OCI-LY7 (cell line): ENCODE results near the gene ERBIN. TPM values are rescaled to one million over a fixed set of nuclear protein-coding genes. Genes with fewer than 3 reads are reported as not detected.
"Not testable (repeated sequence)": the region's sequence is repeated elsewhere in the genome, so short reads cannot be mapped to it uniquely, and the experiment has no call there.

ENCODE experiments used
- BruUV-seq: library from RNA; stranded (reverse); fragments of 400-500 nt; replicated peaks from 2 replicates; lab custom pipeline; 2021; lab: Mats Ljungman, UMichigan
- CTCF ChIA-PET: fragments of 300-600 bp; sonication (Branson Sonifier 250); formaldehyde crosslinking; loops from one replicate; lab custom pipeline; 2022; ENCODE audit warnings: antibody characterized with exemption; ENCODE audit not compliant: unreplicated experiment; lab: Charles Lee
- POLR2A ChIA-PET: fragments of 300-600 bp; sonication (Branson Sonifier 250); formaldehyde crosslinking; loops from one replicate; lab custom pipeline; 2022; ENCODE audit warnings: antibody characterized with exemption; lab: Charles Lee
- DNase-seq: peaks from one replicate; pipeline ENCODE4 v3.0.0-alpha.2; 2015; ENCODE audit warnings: low spot score
- H2AFZ ChIP-seq: fragments of 200-600 bp; sonication (generic), shearing (Covaris generic); 2 replicates; pipeline ENCODE4 v1.6.1; 2014; ENCODE audit warnings: mild to moderate bottlenecking, antibody characterized with exemption, low read length, moderate library complexity
- H3K27ac ChIP-seq: fragments of 200-600 bp; sonication (generic); 2 replicates; pipeline ENCODE4 v1.5.1; 2014; ENCODE audit warnings: mixed run types, low read depth, mild to moderate bottlenecking, moderate library complexity, low read length, inconsistent platforms; ENCODE audit not compliant: poor library complexity, severe bottlenecking
- H3K36me3 ChIP-seq: fragments of 200-600 bp; sonication (generic); 2 replicates; pipeline ENCODE4 v1.6.1; 2014; ENCODE audit warnings: mild to moderate bottlenecking, antibody characterized with exemption, low read length, moderate library complexity, mixed read lengths; ENCODE audit not compliant: insufficient read depth
- H3K4me1 ChIP-seq: fragments of 200-600 bp; sonication (generic); 2 replicates; pipeline ENCODE4 v1.5.1; 2014; ENCODE audit warnings: mild to moderate bottlenecking, low read length; ENCODE audit not compliant: insufficient read depth, poor library complexity, severe bottlenecking
- H3K4me2 ChIP-seq: fragments of 200-600 bp; sonication (generic); 2 replicates; pipeline ENCODE4 v1.6.1; 2014; ENCODE audit warnings: mild to moderate bottlenecking, low read length
- H3K4me3 ChIP-seq: fragments of 200-600 bp; sonication (generic); 2 replicates; pipeline ENCODE4 v1.5.1; 2014; ENCODE audit warnings: mild to moderate bottlenecking, low read depth, low read length; ENCODE audit not compliant: poor library complexity, severe bottlenecking
- H3K79me2 ChIP-seq: fragments of 200-600 bp; sonication (generic); 2 replicates; pipeline ENCODE4 v1.6.1; 2016; ENCODE audit warnings: low read depth, mild to moderate bottlenecking, low read length, moderate library complexity, mixed read lengths; ENCODE audit not compliant: insufficient read depth
- H3K9me2 ChIP-seq: fragments of 200-600 bp; sonication (generic); 2 replicates; pipeline ENCODE4 v1.6.1; 2016; ENCODE audit warnings: mild to moderate bottlenecking, low read length, mixed read lengths; ENCODE audit not compliant: insufficient read depth
- H3K9me3 ChIP-seq: fragments of 200-600 bp; sonication (generic); 2 replicates; pipeline ENCODE4 v1.6.1; 2014; ENCODE audit warnings: mild to moderate bottlenecking, mixed run types, low read length, mixed read lengths
- H4K20me1 ChIP-seq: fragments of 200-600 bp; sonication (generic); 2 replicates; pipeline ENCODE4 v1.6.1; 2014; ENCODE audit warnings: mild to moderate bottlenecking, antibody characterized with exemption, low read length, moderate library complexity, mixed read lengths; ENCODE audit not compliant: insufficient read depth
- CTCF ChIP-seq: fragments of 200-600 bp; sonication (generic); conservative IDR thresholded peaks from 2 replicates; pipeline ENCODE4 v1.5.1; 2014; ENCODE audit warnings: mild to moderate bottlenecking, antibody characterized with exemption, low read length, moderate library complexity, mixed read lengths
- EZH2phosphoT487 ChIP-seq: fragments of 200-600 bp; sonication (generic); IDR thresholded peaks from 2 replicates; pipeline ENCODE4 v1.6.1; 2018; ENCODE audit warnings: low read depth, borderline replicate concordance, mild to moderate bottlenecking, mixed run types, antibody characterized with exemption, low read length, moderate library complexity, mixed read lengths
- intact Hi-C: fragments of 100-400 bp; cut with micrococcal nuclease; formaldehyde crosslinking; loops from one replicate; pipeline ENCODE4 v1.10.0; 2022; ENCODE audit not compliant: unreplicated experiment
- total RNA-seq, 2 experiments: library from RNA; depleted of rRNA in 1 of 2; stranded (reverse); fragments of >200 nt in 1 of 2; shearing (Covaris generic) in 1 of 2; gene quantifications; 2 replicates each; pipeline ENCODE4 v1.2.3, GENCODE V29; 2014 to 2022

Gene ERBIN
- total RNA-seq, 2 experiments from 2014 or later, result 84.5 to 132 TPM

GRCh38 chr5:65952259-65952658, 25.9 kb downstream of the ERBIN start:
- BruUV-seq, result no TSS peak
- no peak for TF ChIP-seq EZH2phosphoT487
- no peak for TF ChIP-seq CTCF
- Histone ChIP-seq H3K9me3 (0 out of 2 replicates have a peak, but pooled peaks cover 5% of the 10 kb centered on the region), H3K79me2 (peaks cover 97% of the 10 kb centered on the region), H2AFZ (no peak overlapping the region), H3K27ac (no peak overlapping the region), H4K20me1 (peaks cover 6% of the 10 kb centered on the region; the same call in 1 of the 2 replicates), H3K4me3 (no peak overlapping the region), H3K4me1 (no peaks in the 10 kb centered on the region), H3K9me2 (no peaks in the 10 kb centered on the region), H3K4me2 (no peak overlapping the region), H3K36me3 (peaks cover 30% of the 10 kb centered on the region)
- CTCF ChIA-PET, result interaction anchor here (0.7 kb wide), 1 partner anchor 34 kb away, joined by 3 read pairs; no protein-coding TSS in a partner anchor
- intact Hi-C loops, result loop anchor here (5.0 kb wide), 1 partner anchor 905 kb away; no protein-coding TSS in a partner anchor
- no peak for DNase-seq
- POLR2A ChIA-PET, result interaction anchor here (0.7 to 0.8 kb wide), 4 partner anchors 13 to 49 kb away, joined by 3 read pairs; no protein-coding TSS in a partner anchor

GRCh38 chr5:65954200-65954599, 27.8 kb downstream of the ERBIN start:
- intact Hi-C loops, result loop anchor here (5.0 kb wide), 1 partner anchor 907 kb away; no protein-coding TSS in a partner anchor
- H3K4me3 ChIP-seq, result no peak overlapping the region
- peaks cover 6% of the 10 kb centered on the region; the same call in 1 of the 2 replicates for H4K20me1 ChIP-seq
- no TSS peak for BruUV-seq
- ChIA-PET CTCF (no interaction called here), POLR2A (interaction anchor here (0.9 kb wide), 1 partner anchor 11 kb away, joined by 5 read pairs; no protein-coding TSS in a partner anchor)
- peaks cover 87% of the 10 kb centered on the region for H3K79me2 ChIP-seq
- H3K4me2 ChIP-seq, result no peak overlapping the region
- H3K27ac ChIP-seq, result no peak overlapping the region
- no peak for DNase-seq
- H3K36me3 ChIP-seq, result peaks cover 37% of the 10 kb centered on the region
- H3K9me2 ChIP-seq, result no peaks in the 10 kb centered on the region
- no peak overlapping the region for H2AFZ ChIP-seq
- 0 out of 2 replicates have a peak, but pooled peaks cover 11% of the 10 kb centered on the region for H3K9me3 ChIP-seq
- no peaks in the 10 kb centered on the region for H3K4me1 ChIP-seq
- TF ChIP-seq CTCF (no peak), EZH2phosphoT487 (no peak)

GRCh38 chr5:65955746-65956145, 29.4 kb downstream of the ERBIN start:
- Histone ChIP-seq H2AFZ (no peak overlapping the region), H3K9me2 (no peaks in the 10 kb centered on the region), H3K79me2 (peaks cover 87% of the 10 kb centered on the region), H3K4me3 (no peak overlapping the region), H3K4me2 (no peak overlapping the region), H3K4me1 (no peaks in the 10 kb centered on the region), H3K36me3 (peaks cover 45% of the 10 kb centered on the region), H4K20me1 (peaks cover 11% of the 10 kb centered on the region), H3K27ac (no peak overlapping the region), H3K9me3 (0 out of 2 replicates have a peak, but pooled peaks cover 11% of the 10 kb centered on the region)
- no TSS peak for BruUV-seq
- no peak for DNase-seq
- ChIA-PET CTCF (no interaction called here), POLR2A (interaction anchor here (1.0 to 1.2 kb wide), 3 partner anchors 8 to 13 kb away, joined by 3 to 5 read pairs (median 4); no protein-coding TSS in a partner anchor)
- intact Hi-C loops, result no loop called here
- no peak for TF ChIP-seq CTCF
- TF ChIP-seq EZH2phosphoT487, result no peak

- H3K27ac ChIP-seq, DNase-seq, CTCF ChIA-PET, H3K9me2 ChIP-seq, H3K4me2 ChIP-seq, BruUV-seq, H2AFZ ChIP-seq, intact Hi-C loops, H3K4me3 ChIP-seq, H3K4me1 ChIP-seq, POLR2A ChIA-PET: not testable (repeated sequence)
- peaks cover 26% of the 10 kb centered on the region for H4K20me1 ChIP-seq
- peaks cover 39% of the 10 kb centered on the region for H3K36me3 ChIP-seq
- H3K9me3 ChIP-seq, result 0 out of 2 replicates have a peak, but pooled peaks cover 11% of the 10 kb centered on the region
- H3K79me2 ChIP-seq, result peaks cover 87% of the 10 kb centered on the region
Observed at GRCh38 chr5:65957703-65958102, 31.3 kb downstream of the ERBIN start.
